K562 (cell line): ENCODE measurements around the gene TJP3. TPM values are rescaled to one million over a fixed set of nuclear protein-coding genes. Genes with fewer than 3 reads are reported as not detected.

Source experiments
- ATAC-seq: fragments of 200-7000 bp; cut with Tn5 transposase; 3 replicates; pipeline ENCODE4 v1.9.1; 2020; ENCODE audit warnings: moderate library complexity
- BruUV-seq: library from RNA; stranded (reverse); fragments of 400-500 nt; replicated peaks from 2 replicates; lab custom pipeline; 2021; lab: Mats Ljungman, UMichigan
- CTCF ChIA-PET: fragments of 300-600 bp; formaldehyde crosslinking; extraction: SDS; loops from one replicate; lab custom pipeline; 2021; ENCODE audit warnings: low intra/inter-chr PET ratio; lab: Yijun Ruan, JAX
- POLR2A ChIA-PET: fragments of 300-600, 350-650 bp; sonication (Branson Sonifier 250); formaldehyde crosslinking; extraction: SDS; loops from one replicate; lab custom pipeline; 2021; ENCODE audit warnings: antibody characterized with exemption, inconsistent platforms; lab: Yijun Ruan, JAX
- DNase-seq, 4 experiments: peaks; one replicate each; pipeline versions ENCODE4 v3.0.0 to v3.0.0-alpha.2; 2011 to 2018; ENCODE audit warnings: low spot score in 3 of 4, mixed read lengths in 3 of 4; ENCODE audit errors: extremely low read depth in 1 of 4
- FAIRE-seq: peaks from 2 replicates; lab custom pipeline; 2011; peaks lifted over from hg19 to GRCh38; lab: Jason Lieb, UNC
- H2AFZ ChIP-seq: 2 replicates; pipeline ENCODE4 v1.6.0; 2011; ENCODE audit warnings: low read depth, low read length, control low read depth, inconsistent platforms
- H3K27ac ChIP-seq: fragments of 200-600 bp; 3 replicates; pipeline ENCODE4 v1.8.0; 2011; ENCODE audit warnings: low read depth, mild to moderate bottlenecking, control low read depth, inconsistent platforms, low read length, moderate library complexity, mixed read lengths; ENCODE audit errors: extremely low read depth
- H3K27me3 ChIP-seq, 2 experiments: fragments of 300-600 bp in 1 of 2; 2 replicates in 1 of 2; 3 replicates in 1 of 2; pipeline versions ENCODE4 v1.6.0 to v1.8.0; 2011; ENCODE audit warnings: inconsistent platforms in 2 of 2, low read length in 2 of 2, mild to moderate bottlenecking in 1 of 2, mixed read lengths in 1 of 2, moderate library complexity in 1 of 2; ENCODE audit not compliant: control insufficient read depth in 2 of 2, insufficient read depth in 2 of 2
- H3K36me3 ChIP-seq: fragments of 300-600 bp; 3 replicates; pipeline ENCODE4 v1.8.0; 2011; ENCODE audit warnings: mild to moderate bottlenecking, low read length, inconsistent platforms; ENCODE audit not compliant: control insufficient read depth, insufficient read depth
- H3K4me1 ChIP-seq, 2 experiments: fragments of 200-600 bp in 1 of 2; replicated peaks in 1 of 2; 2 replicates in 1 of 2; 3 replicates in 1 of 2; pipeline versions ENCODE4 v1.5.1 to v1.8.0; 2011; ENCODE audit warnings: inconsistent platforms in 2 of 2, low read length in 2 of 2, mild to moderate bottlenecking in 1 of 2, mixed read lengths in 1 of 2, moderate library complexity in 1 of 2; ENCODE audit not compliant: control insufficient read depth in 2 of 2, insufficient read depth in 2 of 2
- H3K4me2 ChIP-seq: 2 replicates; pipeline ENCODE4 v1.6.1; 2011; ENCODE audit warnings: low read length, control low read depth, inconsistent platforms, mixed read lengths; ENCODE audit not compliant: insufficient read depth
- H3K4me3 ChIP-seq: fragments of 200-600 bp; sonication (generic), shearing (Covaris generic); 2 replicates; pipeline ENCODE4 v1.5.1; 2016; ENCODE audit warnings: control low read depth, inconsistent platforms
- H3K79me2 ChIP-seq: fragments of 200-600 bp; 3 replicates; pipeline ENCODE4 v1.8.0; 2011; ENCODE audit warnings: low read length, inconsistent platforms; ENCODE audit not compliant: control insufficient read depth, insufficient read depth
- H3K9ac ChIP-seq, 2 experiments: 2 replicates each; pipeline versions ENCODE4 v1.6.0 to v1.6.1; 2011; ENCODE audit warnings: low read depth in 2 of 2, low read length in 2 of 2, control low read depth in 1 of 2, inconsistent platforms in 1 of 2, mild to moderate bottlenecking in 1 of 2, mixed read lengths in 1 of 2; ENCODE audit not compliant: insufficient read depth in 1 of 2
- H3K9me1 ChIP-seq: one replicate; pipeline ENCODE4 v1.6.0; 2011; ENCODE audit warnings: inconsistent platforms, mild to moderate bottlenecking, low read length, moderate library complexity; ENCODE audit not compliant: control insufficient read depth, insufficient read depth
- H3K9me3 ChIP-seq: replicated peaks from 2 replicates; pipeline ENCODE4 v1.5.1; 2011; ENCODE audit warnings: low read depth, low read length, inconsistent platforms; ENCODE audit not compliant: control insufficient read depth, insufficient read depth
- H4K20me1 ChIP-seq: replicated peaks from 2 replicates; pipeline ENCODE4 v1.6.1; 2011; ENCODE audit warnings: low read length, inconsistent platforms, mixed read lengths; ENCODE audit not compliant: control insufficient read depth, insufficient read depth
- ATF6 ChIP-seq: sonication (generic); formaldehyde crosslinking; IDR thresholded peaks from 2 replicates; pipeline ENCODE4 v1.4.0; 2020; ENCODE audit warnings: mild to moderate bottlenecking, missing genetic modification reagents
- RAD21 ChIP-seq, 2 experiments: fragments of 250-450 bp in 1 of 2; fragments of 450-650 bp in 1 of 2; sonication (Bioruptor Pico) in 1 of 2; formaldehyde crosslinking in 1 of 2; IDR thresholded peaks in 1 of 2; conservative IDR thresholded peaks in 1 of 2; 2 replicates each; pipeline versions ENCODE4 v1.4.0 to v1.8.0; 2020 to 2022; ENCODE audit warnings: mild to moderate bottlenecking in 2 of 2, moderate library complexity in 1 of 2
- REST ChIP-seq, 2 experiments: fragments of 450-650 bp; formaldehyde crosslinking in 1 of 2; IDR thresholded peaks; 2 replicates each; pipeline versions ENCODE4 v1.4.0 to v1.6.1; 2014 to 2020; ENCODE audit warnings: mild to moderate bottlenecking in 2 of 2, borderline replicate concordance in 1 of 2, low read depth in 1 of 2
- SPI1 ChIP-seq: IDR thresholded peaks from 2 replicates; pipeline ENCODE4 v1.6.1; 2011; ENCODE audit warnings: low read depth, low read length, control low read depth, borderline replicate concordance
- YY1 ChIP-seq, 3 experiments: IDR thresholded peaks; 2 replicates each; pipeline ENCODE4 v1.6.1; 2011; ENCODE audit warnings: low read length in 2 of 3, mild to moderate bottlenecking in 2 of 3, moderate library complexity in 2 of 3, borderline replicate concordance in 1 of 3, control low read depth in 1 of 3, low read depth in 1 of 3; ENCODE audit not compliant: insufficient read depth in 3 of 3, insufficient replicate concordance in 2 of 3, control insufficient read depth in 1 of 3, insufficient read length in 1 of 3; ENCODE audit errors: extremely low read depth in 1 of 3
- WGBS: fragments of 100-300 bp; shearing (Covaris generic); methylation state at CpG from one replicate; pipeline ENCODE4 v1.1.6; 2016; ENCODE audit warnings: low coverage, mixed read lengths; ENCODE audit not compliant: insufficient coverage; ENCODE audit errors: missing lambda C conversion rate; 5-methylcytosine and 5-hydroxymethylcytosine counted together
- in situ Hi-C: fragments of 300-500 bp; cut with MboI; formaldehyde crosslinking; loops from 4 replicates; pipeline ENCODE4 v1.15.0; 2018; ENCODE audit warnings: inconsistent platforms, mixed read lengths
- intact Hi-C: fragments of 100-400 bp; cut with micrococcal nuclease; formaldehyde crosslinking; loops from 2 replicates; pipeline ENCODE4 v1.14.2; 2022
- polyA plus RNA-seq, 8 experiments: library from polyadenylated mRNA; depleted of rRNA in 4 of 8; stranded (reverse) in 5 of 8; unstranded in 3 of 8; fragments of >200 nt; fragmentation: Nextera tagmentation in 2 of 8; fragmentation: Illumina TruSeq in 1 of 8; extraction: Ambion mirVana in 2 of 8; extraction: Trizol in 1 of 8; gene quantifications; 2 replicates each; pipeline versions ENCODE4 v1.2.1 to v1.2.3, GENCODE V29; 2011 to 2014; ENCODE audit warnings: inconsistent platforms in 1 of 8, missing spikeins in 1 of 8
- total RNA-seq, 7 experiments: library from RNA; depleted of rRNA in 6 of 7; stranded (reverse); fragments of >200 nt in 6 of 7; fragmentation: Illumina TruSeq in 2 of 7; extraction: Trizol in 2 of 7; gene quantifications; 2 replicates each; pipeline versions ENCODE4 v1.2.1 to v1.2.3, GENCODE V29; 2011 to 2021; ENCODE audit warnings: low replicate concordance in 1 of 7

TJP3 gene
- total and polyA plus RNA-seq, 9 of the 15 experiments (the other 6 are each of a cell fraction or from before 2014, with no cell fraction given): 0.11 to 2.4 (median 0.57) TPM; not detected in 1

GRCh38 chr19:3671680-3672574 is 36.3 kb upstream of the TJP3 start:
- H3K4me1 ChIP-seq: peaks cover 34 to 79% of the 10 kb centered on the region in 2 experiments
- H3K27ac ChIP-seq: peak overlapping the region; percentile 96
- H3K4me2 ChIP-seq: peak overlapping the region; percentile 82
- no TSS peak for BruUV-seq
- no peaks in the 10 kb centered on the region for H3K9me3 ChIP-seq
- DNase-seq (peak; percentile 64 to 70 (median 68)), FAIRE-seq (peak; percentile 61), ATAC-seq (peak; percentile 40)
- peaks cover 52% of the 10 kb centered on the region for H3K79me2 ChIP-seq
- ChIA-PET POLR2A (interaction anchor here (0.5 to 4.1 kb wide), 17 partner anchors 11 to 730 kb away, joined by 3 to 16 read pairs (median 4); partner anchors contain the start of genes MRPL54 and TJP3), CTCF (interaction anchor here (1.6 kb wide), 1 partner anchor 34 kb away, joined by 4 read pairs; no protein-coding TSS in a partner anchor)
- H3K9me1 ChIP-seq: no peaks in the 10 kb centered on the region
- in situ Hi-C loops (no loop called here), intact Hi-C loops (no loop called here)
- H3K4me3 ChIP-seq: peak overlapping the region; percentile 13; the same call in 1 of the 2 replicates
- peaks cover 9% of the 10 kb centered on the region; the same call in 1 of the 3 replicates for H3K36me3 ChIP-seq
- H3K27me3 ChIP-seq: no peaks in the 10 kb centered on the region
- no peaks in the 10 kb centered on the region for H4K20me1 ChIP-seq
- peak overlapping the region; percentile 85 to 90 for H3K9ac ChIP-seq
- 28% methylated on average over 37 of the region's 40 CpGs for WGBS
- H2AFZ ChIP-seq: peak overlapping the region; percentile 56
- TF ChIP-seq YY1 (IDR thresholded peaks at IDR 0.05; ENCODE audit: borderline replicate concordance in 1 of 3, control insufficient read depth in 1 of 3, extremely low read depth in 1 of 3, insufficient read depth in 3 of 3, insufficient read length in 1 of 3, insufficient replicate concordance in 2 of 3, low read depth in 1 of 3, low read length in 2 of 3): peak in 1 of 3 experiments; percentile 60
- peak in 1 of 2 experiments; percentile 31; a peak in 3 of 4 replicates for TF ChIP-seq RAD21 (CRISPR knock-in tag; conservative IDR thresholded peaks at IDR 0.05 in 1 of 2, IDR thresholded peaks at IDR 0.05 in 1 of 2)
- no peak for TF ChIP-seq ATF6 (CRISPR knock-in tag)
- peak; percentile 14; the same call in 1 of the 2 replicates for TF ChIP-seq REST (IDR thresholded peaks at IDR 0.05; ENCODE audit: borderline replicate concordance)
- TF ChIP-seq REST (CRISPR knock-in tag; IDR thresholded peaks at IDR 0.05; ENCODE audit: low read depth): no peak
- peak; percentile 89 for TF ChIP-seq SPI1
